Measurements from ENCODE around the gene POLA2. TPM values are rescaled to one million over a fixed set of nuclear protein-coding genes. Genes with fewer than 3 reads are reported as not detected.
A peak's percentile ranks its signal among the peaks of the same experiment; 100 is the strongest.

POLA2 gene
- total RNA-seq, 1 experiment from 2014 or later: 25.3 TPM

GRCh38 chr11:65274735-65275682 lies 13.2 kb downstream of the POLA2 start:
- peaks cover 42% of the 10 kb centered on the region for H3K4me1 ChIP-seq
- Mint-ChIP-seq H3K4me1 (ENCODE audit: low read depth, unreplicated experiment) (peaks cover 40% of the 10 kb centered on the region), H3K36me3 (ENCODE audit: insufficient read depth, unreplicated experiment) (peaks cover 43% of the 10 kb centered on the region), H3K27me3 (ENCODE audit: insufficient read depth, unreplicated experiment) (no peaks in the 10 kb centered on the region), H3K4me3 (ENCODE audit: unreplicated experiment) (peak overlapping the region; percentile 63), H3K9me3 (ENCODE audit: unreplicated experiment) (no peaks in the 10 kb centered on the region), H3K27ac (ENCODE audit: unreplicated experiment) (peak overlapping the region; percentile 90)
- ChIA-PET POLR2A (interaction anchor here (0.6 to 2.5 kb wide), 37 partner anchors 9 to 615 kb away, joined by 3 to 81 read pairs (median 8); partner anchors contain the start of genes CDC42EP2, DPF2, EHBP1L1 and FAU), CTCF (interaction anchor here (0.5 to 4.0 kb wide), 67 partner anchors 9 to 1030 kb away, joined by 3 to 337 read pairs (median 5); partner anchors contain the start of genes CAPN1, CDC42EP2, DPF2 and FAU)
- peaks cover 3% of the 10 kb centered on the region for H3K36me3 ChIP-seq (ENCODE audit: control insufficient read depth, insufficient read depth, low read length)
- TSS peak; percentile 82 for BruUV-seq (replicated peaks)
- intact Hi-C loops (cut with micrococcal nuclease; ENCODE audit: unreplicated experiment): loop anchor here (1.0 to 5.0 kb wide), 6 partner anchors 17 to 235 kb away; no protein-coding TSS in a partner anchor
- TF ChIP-seq, protein P1, sequence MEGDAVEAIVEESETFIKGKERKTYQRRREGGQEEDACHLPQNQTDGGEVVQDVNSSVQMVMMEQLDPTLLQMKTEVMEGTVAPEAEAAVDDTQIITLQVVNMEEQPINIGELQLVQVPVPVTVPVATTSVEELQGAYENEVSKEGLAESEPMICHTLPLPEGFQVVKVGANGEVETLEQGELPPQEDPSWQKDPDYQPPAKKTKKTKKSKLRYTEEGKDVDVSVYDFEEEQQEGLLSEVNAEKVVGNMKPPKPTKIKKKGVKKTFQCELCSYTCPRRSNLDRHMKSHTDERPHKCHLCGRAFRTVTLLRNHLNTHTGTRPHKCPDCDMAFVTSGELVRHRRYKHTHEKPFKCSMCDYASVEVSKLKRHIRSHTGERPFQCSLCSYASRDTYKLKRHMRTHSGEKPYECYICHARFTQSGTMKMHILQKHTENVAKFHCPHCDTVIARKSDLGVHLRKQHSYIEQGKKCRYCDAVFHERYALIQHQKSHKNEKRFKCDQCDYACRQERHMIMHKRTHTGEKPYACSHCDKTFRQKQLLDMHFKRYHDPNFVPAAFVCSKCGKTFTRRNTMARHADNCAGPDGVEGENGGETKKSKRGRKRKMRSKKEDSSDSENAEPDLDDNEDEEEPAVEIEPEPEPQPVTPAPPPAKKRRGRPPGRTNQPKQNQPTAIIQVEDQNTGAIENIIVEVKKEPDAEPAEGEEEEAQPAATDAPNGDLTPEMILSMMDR (IDR thresholded peaks at IDR 0.05; ENCODE audit: insufficient read depth in 1 of 2, low read depth in 1 of 2, low read length in 1 of 2, severe bottlenecking in 1 of 2, unreplicated experiment in 1 of 2): peak; percentile 79 to 81
- peak; percentile 91 to 93 for DNase-seq
- H3K4me3 ChIP-seq (ENCODE audit: low read depth, low read length): no peak overlapping the region; the same call in 1 of the 2 replicates
- no peaks in the 10 kb centered on the region for H3K9me3 ChIP-seq
- H3K27me3 ChIP-seq (replicated peaks; ENCODE audit: control insufficient read depth, insufficient read depth, low read length): no peaks in the 10 kb centered on the region

DNA sequence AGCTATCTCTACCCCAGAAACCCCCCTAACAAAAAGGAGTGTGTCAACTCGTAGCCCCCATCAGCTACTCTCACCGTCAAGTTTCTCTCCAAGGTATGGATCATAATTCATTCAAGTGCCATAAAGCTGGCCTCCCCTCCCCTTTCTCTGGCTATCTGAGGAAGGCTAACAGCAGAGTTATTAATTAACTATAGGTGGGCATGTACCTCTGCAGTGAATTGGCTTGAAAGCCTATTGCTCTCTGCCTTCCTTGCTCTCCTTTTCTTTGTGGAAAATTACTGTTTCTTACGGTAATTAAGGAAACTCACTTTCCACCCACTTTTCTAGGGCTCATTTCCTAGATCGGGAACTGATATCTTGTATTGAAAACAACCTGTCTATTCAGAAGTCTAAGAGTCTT lies 14.1 kb downstream of the POLA2 start:
- H3K4me1 ChIP-seq: peaks cover 51% of the 10 kb centered on the region
- Mint-ChIP-seq H3K4me1 (ENCODE audit: low read depth, unreplicated experiment) (peaks cover 44% of the 10 kb centered on the region), H3K4me3 (ENCODE audit: unreplicated experiment) (peak overlapping the region; percentile 63), H3K27me3 (ENCODE audit: insufficient read depth, unreplicated experiment) (no peaks in the 10 kb centered on the region), H3K27ac (ENCODE audit: unreplicated experiment) (peak overlapping the region; percentile 90), H3K36me3 (ENCODE audit: insufficient read depth, unreplicated experiment) (peaks cover 40% of the 10 kb centered on the region), H3K9me3 (ENCODE audit: unreplicated experiment) (no peaks in the 10 kb centered on the region)
- POLR2A ChIA-PET: interaction anchor here (0.5 to 2.5 kb wide), 33 partner anchors 10 to 614 kb away, joined by 3 to 81 read pairs (median 9); partner anchors contain the start of genes CDC42EP2, DPF2, EHBP1L1 and FAU
- DNase-seq: peak; percentile 74 to 76
- no peaks in the 10 kb centered on the region for H3K27me3 ChIP-seq (replicated peaks; ENCODE audit: control insufficient read depth, insufficient read depth, low read length)
- H3K36me3 ChIP-seq (ENCODE audit: control insufficient read depth, insufficient read depth, low read length): peaks cover 3% of the 10 kb centered on the region
- intact Hi-C loops (cut with micrococcal nuclease; ENCODE audit: unreplicated experiment): loop anchor here (1.0 to 5.0 kb wide), 6 partner anchors 16 to 234 kb away; no protein-coding TSS in a partner anchor
- H3K9me3 ChIP-seq: no peaks in the 10 kb centered on the region
- H3K4me3 ChIP-seq (ENCODE audit: low read depth, low read length): peak overlapping the region; percentile 10
- BruUV-seq (replicated peaks): no TSS peak
- TF ChIP-seq, protein P1 (IDR thresholded peaks at IDR 0.05; ENCODE audit: insufficient read depth in 1 of 2, low read depth in 1 of 2, low read length in 1 of 2, severe bottlenecking in 1 of 2, unreplicated experiment in 1 of 2): no peak
- CTCF ChIA-PET: interaction anchor here (0.5 to 4.0 kb wide), 57 partner anchors 10 to 958 kb away, joined by 3 to 337 read pairs (median 6); partner anchors contain the start of genes CAPN1, CDC42EP2, DPF2 and FAU
